GM19455 (cell line): Measurements from ENCODE around the gene SLAMF1.
"Not testable (repeated sequence)": the region's sequence is repeated elsewhere in the genome, so short reads cannot be mapped to it uniquely, and the experiment has no call there.

Experiments
- ATAC-seq: cut with Tn5 transposase; IDR thresholded peaks from one replicate; pipeline ENCODE4 v1.9.1; 2021; ENCODE audit not compliant: unreplicated experiment

Gene SLAMF1

GRCh38 chr1:160640359-160641123, 6.3 kb downstream of the SLAMF1 start:
- ATAC-seq = no peak

- no peak for ATAC-seq
Measured at GRCh38 chr1:160639652-160640051, 7.2 kb downstream of the SLAMF1 start.

GRCh38 chr1:160638926-160639325, 7.9 kb downstream of the SLAMF1 start:
- ATAC-seq = no peak

- no peak for ATAC-seq
Measured at GRCh38 chr1:160638540-160638857, 8.3 kb downstream of the SLAMF1 start.

GRCh38 chr1:160637821-160638539, 8.9 kb downstream of the SLAMF1 start:
- ATAC-seq = no peak

GRCh38 chr1:160637065-160637464, 9.8 kb downstream of the SLAMF1 start:
- ATAC-seq = no peak

- no peak for ATAC-seq
Measured at GRCh38 chr1:160636547-160636946, 10.3 kb downstream of the SLAMF1 start.

- no peak for ATAC-seq
Measured at GRCh38 chr1:160636076-160636475, 10.8 kb downstream of the SLAMF1 start.

- ATAC-seq = no peak
Measured at GRCh38 chr1:160634543-160635491, 12.0 kb downstream of the SLAMF1 start.

- ATAC-seq = no peak
Measured at GRCh38 chr1:160633330-160633903, 13.4 kb downstream of the SLAMF1 start.

GRCh38 chr1:160631983-160632625, 14.7 kb downstream of the SLAMF1 start:
- ATAC-seq = no peak

- no peak for ATAC-seq
Measured at GRCh38 chr1:160630523-160631451, 16.1 kb downstream of the SLAMF1 start.

GRCh38 chr1:160629286-160630210, 17.3 kb downstream of the SLAMF1 start:
- ATAC-seq = no peak

GRCh38 chr1:160628799-160629263, 18.0 kb downstream of the SLAMF1 start:
- ATAC-seq = no peak

- ATAC-seq = not testable (repeated sequence)
Measured at GRCh38 chr1:160627677-160628289, 19.1 kb downstream of the SLAMF1 start.

GRCh38 chr1:160626509-160627342, 20.1 kb downstream of the SLAMF1 start:
- ATAC-seq = no peak
